T-helper 9 cell (primary cell): ENCODE measurements around the gene PDRG1.
"Not testable (repeated sequence)": the region's sequence is repeated elsewhere in the genome, so short reads cannot be mapped to it uniquely, and the experiment has no call there.

Experiments
- DNase-seq: peaks from one replicate; pipeline ENCODE4 v3.0.0-alpha.2; 2020

Gene PDRG1

DNA sequence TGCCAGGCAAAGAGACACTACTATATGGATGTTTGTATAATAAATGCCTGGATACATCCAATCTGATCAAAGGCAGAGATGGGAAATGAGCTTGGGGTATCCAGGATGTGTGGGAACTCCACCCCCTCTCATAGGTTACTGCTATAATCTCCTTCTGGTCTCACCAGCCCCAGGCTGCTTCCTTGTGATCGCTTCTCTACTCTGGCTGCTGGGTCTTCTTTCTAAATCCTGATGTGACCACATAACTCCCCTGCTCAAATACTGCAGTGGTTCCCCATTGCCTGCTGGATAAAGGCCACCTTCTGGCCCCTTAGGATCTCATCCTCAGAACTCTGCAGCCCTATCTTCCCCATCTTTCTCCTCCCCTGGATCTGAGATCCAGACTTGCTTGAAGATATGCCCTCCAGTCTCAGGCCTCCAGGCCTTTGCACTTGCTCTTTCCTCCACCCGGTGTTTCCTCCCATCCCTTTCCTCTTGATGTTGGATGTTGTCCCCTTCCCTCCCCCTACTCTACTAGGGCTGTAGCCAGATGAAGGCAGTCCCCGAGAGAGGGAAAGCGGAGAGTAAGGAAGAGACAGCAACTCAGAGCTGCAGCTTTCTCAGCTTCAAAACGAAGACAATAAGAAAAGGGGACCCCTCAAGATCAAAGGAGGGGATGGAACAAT, 15.3 kb upstream of the PDRG1 start:
- DNase-seq: no peak

DNA sequence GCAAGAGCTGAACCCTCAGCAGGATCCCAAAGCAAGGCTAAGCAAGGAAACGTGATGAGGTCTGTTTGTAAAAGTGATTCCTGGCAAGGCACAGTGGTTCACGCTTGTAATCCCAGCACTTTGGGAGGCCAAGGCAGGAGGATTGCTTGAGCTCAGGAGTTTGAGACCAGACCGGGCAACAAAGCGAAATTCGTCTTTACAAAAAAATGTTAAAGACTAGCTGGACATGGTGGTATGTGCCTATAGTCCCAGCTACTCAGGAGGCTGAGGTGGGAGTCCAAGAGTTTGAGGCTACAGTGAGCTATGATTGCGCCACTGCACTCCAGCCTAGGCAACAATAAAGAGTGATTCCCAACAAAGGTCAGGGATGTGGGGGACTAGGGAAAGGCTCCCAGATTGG, 12.0 kb upstream of the PDRG1 start:
- no peak for DNase-seq

DNA sequence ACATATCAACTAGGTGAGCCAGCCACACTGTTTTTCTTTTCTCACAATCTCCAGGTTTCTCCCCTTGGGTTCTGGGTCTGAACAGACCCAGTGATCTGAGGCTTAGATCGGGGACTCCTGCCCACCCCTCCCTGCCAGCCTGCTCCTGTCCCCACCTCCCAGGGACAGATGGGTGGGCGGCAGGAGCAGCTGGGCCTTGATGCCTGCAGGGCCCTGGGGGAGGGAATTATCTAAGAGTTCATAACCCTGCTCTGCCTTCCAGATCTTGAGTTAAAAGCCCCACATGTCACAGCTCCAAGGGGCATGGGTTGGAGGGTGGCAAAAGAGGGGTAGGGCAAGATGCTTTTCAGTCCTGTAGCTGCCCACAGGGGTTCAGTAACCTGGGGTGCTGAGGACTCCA, 10.9 kb upstream of the PDRG1 start:
- DNase-seq: no peak

DNA sequence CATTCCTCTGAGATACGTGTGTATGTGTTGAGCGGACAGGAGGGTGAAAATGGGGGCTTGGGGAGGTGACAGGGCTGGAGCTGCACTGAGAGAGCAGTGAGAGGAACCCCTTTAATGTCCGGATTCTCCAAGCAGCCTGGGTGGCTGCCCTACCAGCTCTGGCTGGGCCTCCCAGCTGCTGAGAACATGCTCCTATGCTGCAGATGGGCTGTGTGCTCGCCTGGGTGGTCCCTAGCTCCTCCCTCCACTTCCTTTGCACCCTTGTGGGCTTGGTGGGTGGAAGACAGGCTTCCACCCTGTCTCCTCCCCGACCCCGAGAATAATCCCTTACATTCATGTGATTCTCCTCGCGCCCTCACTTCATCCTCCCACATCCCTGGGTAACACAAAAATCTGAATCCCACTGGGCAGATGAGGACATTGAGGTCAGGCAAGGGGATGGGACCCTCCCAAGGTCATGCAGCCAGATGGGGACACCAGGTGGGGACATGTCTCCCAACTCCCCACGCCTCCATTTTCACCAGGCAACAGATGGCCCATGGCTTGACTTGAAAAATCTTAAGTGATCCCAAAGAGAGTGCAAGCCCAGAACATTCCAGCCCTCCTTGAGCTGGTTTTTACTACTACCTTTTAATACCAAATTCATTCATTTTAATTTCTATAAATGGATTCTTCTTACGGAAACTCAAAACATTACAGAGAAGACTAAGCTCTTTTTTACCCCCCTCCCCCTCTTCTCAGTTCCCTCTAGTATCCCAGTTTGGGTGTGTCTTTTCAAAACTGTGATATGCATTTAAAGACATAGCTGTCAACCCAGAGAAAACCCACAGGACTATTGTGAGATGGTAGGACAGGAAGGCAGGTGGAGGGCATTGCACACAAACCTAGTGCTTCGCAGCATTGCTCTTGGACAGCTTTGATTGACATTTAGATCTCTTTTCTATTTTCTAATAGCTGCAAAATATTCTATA, 5.0 kb upstream of the PDRG1 start:
- DNase-seq: no peak

DNA sequence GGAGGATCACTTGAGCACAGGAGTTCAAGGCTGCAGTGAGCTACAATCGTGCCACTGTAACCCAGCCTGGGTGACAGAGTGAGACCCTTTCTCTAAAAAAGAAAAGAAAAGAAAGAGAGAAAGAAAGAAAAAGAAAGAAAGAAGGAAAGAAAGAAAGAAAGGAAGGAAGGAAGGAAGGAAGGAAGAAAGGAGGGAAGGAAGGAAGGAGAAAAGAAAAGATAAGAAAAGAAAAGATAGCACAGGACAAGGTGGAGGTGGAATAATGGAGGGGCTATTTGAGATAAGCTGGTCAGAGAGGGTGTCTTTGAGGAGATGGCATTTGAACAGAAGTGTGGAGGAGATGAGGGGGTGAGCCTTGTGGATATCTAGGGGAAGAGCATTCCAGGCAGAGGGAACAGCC, 2.7 kb upstream of the PDRG1 start:
- no peak for DNase-seq

DNA sequence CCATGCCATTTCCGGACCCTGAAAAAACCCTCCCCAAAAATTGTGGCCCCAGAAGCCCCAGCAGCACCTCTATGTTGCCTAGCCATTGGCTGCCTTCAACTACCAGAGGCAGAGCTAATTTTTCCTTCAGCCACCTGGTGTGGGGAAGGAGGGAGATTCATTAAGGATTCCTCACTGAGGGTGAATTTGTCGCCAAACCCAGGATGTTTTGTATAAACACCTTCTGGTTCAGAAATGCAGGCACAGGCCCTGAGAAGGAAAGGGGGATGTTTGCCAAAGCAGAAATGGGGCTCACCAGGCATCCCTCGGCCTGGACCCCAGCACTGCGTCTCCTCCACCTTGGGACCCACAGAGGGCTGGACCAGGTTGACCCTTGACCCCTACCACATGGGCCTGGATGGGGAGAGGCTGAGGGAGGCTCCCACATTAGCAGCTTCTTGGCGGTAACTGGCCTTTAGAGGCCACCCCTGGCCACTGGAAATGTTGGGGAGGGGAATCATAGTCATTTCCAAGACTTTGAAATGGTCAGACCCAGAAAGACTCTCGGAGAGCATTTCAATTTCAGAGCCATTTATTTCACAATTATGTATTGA, 1.8 kb upstream of the PDRG1 start:
- DNase-seq: no peak

DNA sequence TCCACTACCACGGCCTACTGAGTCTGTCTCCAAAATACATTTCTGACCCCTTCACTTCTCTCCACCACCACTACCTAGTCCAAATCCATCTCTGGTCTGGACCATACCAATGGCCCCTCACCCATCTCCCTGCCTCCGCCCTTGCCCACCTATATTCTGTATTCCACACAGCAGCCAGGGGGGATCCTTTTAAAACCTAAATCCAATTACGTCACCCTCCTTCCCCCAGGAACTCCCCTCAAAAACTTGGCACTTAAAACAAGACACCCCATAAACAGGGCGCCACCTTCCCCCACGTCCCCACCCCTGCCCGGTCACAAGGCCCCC, 680 bp downstream of the PDRG1 start:
- no peak for DNase-seq

DNA sequence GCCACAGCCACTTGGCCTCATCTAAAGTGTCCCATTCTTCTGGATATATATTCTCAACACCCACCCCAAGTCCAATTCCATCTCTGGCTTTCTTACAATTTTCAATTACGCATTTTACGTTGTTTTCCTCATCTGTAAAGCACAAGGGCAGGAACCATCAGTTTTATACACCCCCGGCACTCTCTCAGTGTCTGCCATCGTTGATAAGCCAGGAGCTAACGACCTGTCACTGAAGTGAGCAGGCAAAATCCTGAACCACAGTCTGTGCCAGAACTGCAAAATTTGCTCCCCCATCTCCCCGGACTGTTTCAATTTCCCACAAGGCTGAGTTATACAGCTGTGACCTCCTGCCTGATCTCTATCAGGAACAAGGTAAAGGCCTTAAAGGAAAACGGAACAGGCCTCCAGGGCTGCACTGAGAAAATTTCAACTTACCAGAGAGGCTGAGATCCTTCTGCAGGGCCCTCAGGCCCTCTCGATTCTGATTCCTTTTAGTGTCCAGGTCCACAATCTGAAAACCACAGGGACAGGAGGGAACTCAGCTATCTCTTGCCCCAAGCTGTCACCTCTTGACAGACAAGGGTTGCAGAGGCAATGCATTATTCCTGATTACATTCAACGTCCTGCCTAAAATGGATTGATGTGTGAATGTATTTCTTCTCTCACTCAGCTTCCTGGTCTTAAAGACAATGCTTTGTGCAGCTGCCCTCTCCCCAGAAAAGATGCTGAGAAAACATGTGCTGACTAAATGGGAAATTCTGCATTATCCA, 1.8 kb downstream of the PDRG1 start:
- no peak for DNase-seq

DNA sequence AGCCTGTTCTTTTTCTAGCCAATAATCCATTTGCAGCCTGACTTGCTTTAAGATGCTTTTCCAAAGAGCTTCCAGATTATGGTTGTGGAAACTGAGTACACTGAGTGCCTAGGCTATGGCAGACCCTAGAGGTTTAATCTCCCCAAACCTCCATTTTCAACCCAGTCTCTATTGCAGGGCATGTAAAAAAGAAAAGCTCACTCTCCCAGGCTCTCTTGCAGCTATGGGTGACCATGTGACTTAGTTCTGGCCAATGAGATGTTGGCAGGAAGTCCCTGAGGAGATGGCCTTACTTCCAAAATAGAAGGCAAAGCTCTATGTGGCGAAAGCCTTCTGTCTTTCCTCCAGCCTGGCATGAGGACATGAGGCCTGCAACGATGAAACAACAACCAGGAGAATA, 3.8 kb downstream of the PDRG1 start:
- no peak for DNase-seq

DNA sequence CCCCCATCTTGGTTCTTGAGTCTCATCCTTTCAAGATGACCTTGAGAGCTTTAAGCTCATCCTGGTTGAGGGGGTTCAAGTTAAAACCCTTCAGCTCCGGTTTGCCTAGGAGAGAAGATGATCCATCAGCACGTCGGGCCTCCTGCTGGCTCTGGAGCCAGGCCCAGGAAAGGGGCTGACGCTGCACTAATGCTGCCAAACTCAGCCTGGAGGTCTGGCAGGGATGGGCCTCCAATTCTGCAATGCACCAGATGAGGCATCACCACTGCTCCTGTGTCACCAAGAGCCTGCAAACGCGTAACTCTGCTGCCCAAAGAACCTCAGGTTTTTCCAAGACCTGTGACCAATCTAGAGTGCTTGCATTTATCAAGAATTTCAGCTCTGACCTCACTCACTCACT, 6.1 kb downstream of the PDRG1 start:
- no peak for DNase-seq

DNA sequence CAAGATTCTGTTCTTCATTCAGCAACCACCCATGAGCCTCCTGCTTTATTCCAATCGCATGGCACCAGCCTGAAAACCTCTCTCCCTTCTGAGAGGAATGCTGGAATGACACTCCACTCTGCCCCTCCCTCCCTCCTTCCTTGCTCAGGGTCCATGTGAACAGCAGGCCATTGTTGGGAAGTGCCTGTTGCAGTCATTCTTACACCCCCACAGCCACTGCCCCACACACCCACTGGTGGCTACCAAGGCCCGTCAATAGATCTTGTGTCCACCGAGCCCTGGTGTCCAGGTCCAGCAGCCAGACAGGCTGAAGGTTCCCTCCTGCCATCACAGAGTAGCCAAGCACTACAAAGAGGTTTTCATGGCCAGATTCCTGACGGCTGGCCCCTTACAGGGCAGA, 6.5 kb downstream of the PDRG1 start:
- DNase-seq: no peak

DNA sequence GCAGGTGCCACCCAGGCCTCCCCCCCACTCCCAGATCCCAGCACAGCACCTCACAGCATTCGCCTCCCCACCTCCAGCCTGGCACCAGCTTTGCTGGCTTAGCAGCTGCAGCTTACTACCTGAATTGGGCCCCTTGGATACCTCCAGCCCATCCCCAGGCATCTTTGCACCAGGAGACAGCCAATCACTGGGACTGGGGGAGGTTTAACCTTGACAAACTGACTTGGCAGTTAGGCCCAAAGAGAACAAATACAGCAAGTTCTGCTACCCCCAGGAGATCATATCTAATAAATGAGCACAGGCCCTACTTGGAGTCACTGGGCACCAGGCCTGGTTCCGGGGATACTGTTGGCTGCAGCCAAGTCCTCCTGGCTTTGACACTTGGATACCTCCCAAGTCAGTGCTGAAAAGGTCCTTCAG, 8.8 kb downstream of the PDRG1 start:
- DNase-seq: no peak

DNA sequence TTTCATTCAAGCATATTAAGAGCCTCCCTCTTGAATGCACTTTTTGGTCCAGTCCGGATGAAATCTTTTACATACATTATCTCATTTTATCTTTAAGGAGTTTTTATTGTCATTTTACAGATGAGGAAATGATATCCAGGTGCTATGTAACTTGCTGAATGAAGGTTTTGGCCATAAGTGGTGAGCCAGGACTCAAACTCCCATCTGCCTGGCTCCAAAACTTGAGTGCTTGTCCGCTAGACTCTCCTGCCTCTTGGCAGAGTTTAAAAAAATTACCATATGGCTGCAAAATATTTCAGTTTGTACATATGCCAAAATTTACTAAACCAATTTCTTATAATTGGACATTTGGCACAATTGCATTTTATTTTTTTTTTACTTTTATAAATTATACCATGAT, 12.2 kb downstream of the PDRG1 start:
- no peak for DNase-seq

DNA sequence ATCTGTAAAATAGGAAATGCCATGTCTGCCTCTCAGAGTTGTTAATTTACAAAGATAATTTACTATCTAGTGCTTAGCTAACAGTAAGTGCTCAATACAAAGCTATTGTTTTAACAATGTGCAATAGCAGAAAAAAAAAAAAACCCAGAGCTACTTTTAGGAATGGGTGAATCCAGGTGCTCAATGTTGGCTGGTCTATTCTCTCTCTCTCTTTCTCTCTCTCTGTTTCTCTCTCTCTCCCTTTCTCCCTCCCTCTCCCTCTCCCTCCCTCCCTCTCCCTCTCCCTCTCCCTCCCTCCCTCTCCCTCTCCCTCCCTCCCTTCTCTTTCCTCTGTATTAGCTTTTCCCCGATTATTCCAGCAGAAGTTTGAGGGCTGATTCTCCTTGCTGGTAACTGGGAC, 14.0 kb downstream of the PDRG1 start:
- DNase-seq: no peak

DNA sequence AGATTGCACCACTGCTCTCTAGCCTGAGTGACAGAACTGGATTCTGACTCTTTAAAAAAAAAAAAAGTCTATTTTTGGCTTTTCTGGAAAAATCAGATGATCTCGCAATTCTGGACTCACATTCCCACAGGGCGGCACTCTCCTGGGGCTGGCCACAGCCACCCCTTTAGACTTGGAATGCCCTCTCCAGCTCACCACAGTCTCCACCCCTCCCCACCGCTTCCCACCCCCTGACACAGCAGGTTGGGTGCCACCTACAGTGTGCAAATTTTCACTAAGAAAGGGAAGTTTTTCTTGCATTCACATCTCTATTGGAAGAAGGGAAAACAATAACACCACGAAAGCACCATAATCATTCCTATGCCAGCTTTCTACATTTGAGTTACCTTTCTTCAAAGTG, 15.4 kb downstream of the PDRG1 start:
- DNase-seq: no peak

DNA sequence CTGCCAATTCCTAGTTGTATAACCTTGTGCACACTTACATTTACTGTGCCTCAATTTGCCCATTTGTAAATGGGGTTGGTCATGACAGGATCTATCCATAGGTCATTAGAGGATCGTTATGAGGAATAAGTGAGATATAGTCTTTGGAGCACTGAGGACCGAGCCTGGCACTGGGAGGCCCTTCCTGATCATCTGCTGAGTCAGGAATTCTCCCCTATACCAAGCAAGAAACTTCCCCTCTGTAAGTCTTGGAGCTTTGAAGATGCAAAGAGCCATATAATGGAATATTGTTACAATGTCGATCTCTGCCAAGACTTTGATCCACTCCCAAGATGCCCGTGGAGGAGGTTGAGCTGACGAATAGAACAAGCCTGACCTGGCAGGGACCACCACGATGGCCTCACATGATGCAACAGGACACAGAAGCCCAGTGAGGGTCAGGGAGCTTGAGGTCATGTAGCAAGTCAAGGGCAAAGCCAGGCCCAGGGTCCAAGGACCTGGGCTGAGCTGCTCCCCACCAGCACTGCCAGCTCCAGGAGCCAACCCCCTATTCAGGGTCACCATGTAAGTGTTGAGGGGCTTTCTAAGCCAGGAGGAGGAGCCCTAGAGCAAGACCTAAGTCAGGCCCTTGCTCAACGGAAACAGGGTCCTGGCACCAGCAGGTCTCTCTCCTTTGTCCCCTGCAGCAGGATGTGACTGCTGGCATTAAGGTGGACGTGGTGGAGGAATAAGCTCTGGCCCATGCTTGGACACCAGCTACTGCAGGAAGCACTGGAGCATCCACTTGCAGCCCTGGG, 16.7 kb downstream of the PDRG1 start:
- DNase-seq: no peak

DNA sequence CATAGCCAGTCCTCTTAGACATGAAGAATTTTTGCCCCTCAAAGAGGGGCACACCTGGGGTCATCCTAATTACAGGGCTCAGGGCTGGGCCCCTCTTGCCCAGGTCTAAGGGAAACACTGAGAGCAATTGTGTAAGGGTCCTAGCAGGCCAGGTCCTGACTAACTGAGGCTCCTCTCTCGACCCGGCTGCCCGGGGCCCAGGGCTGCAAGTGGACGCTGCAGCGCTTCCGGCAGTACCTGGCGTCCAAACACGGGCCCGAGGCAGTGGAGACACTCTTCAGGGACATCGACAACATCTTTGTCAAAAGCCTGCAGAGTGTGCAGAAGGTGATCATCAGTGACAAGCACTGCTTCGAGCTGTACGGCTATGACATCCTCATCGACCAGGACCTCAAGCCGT, 17.4 kb downstream of the PDRG1 start:
- no peak for DNase-seq

DNA sequence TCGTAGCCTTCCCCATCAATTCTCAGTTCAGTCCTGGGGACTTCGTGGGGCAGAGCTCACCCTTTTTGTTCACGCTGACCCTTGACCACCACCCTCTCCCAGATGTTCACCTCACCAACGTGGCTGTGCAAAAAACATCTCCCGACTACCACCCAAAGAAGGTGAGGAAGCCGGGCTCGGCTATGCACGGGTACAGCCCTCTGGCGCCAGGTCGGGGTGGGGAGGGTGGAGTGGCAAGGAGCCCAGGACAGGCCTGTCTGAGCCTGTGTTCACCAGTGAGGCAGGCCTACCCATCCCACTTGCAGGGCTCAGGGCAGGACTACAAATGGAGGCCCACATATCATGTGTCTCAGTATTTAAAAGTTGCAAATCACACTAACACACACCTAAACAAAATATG, 18.1 kb downstream of the PDRG1 start:
- DNase-seq: no peak

DNA sequence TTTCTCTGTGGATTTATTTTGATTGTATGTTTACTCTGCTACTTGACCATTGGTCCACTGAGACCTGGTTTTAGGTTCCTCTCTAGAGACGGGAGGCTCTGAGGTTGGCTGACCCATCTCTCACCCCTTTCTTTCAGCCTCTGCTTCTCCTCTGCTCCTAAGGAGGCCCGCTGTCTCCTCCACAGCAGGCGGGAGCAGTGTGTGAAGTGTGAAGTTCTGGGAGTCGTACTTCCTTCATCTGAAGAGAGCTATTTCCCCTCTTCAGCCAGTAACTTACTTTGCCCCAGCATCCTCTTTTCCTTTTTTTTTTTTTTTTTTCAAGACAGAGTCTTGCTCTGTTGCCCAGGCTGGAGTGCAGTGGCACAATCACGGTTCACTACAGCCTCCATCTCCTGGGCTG, 21.1 kb downstream of the PDRG1 start:
- no peak for DNase-seq

DNA sequence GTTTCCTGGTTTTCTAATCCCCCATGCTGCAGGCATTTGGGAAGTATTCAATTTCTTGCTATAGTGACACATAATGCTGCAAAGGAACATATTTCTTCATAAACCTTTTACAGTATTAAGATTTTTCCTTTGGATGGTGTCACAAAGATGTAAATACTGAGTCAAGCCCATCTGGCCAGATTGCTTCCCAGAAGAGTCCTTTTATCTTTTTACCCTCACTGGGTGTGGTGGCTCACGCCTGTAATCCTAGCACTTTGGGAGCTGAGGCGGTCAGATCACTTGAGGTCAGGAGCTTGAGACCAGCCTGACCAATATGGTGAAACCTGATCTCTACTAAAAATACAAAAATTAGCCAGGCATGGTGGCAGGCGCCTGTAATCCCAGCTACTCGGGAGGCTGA, 22.2 kb downstream of the PDRG1 start:
- not testable (repeated sequence) for DNase-seq

DNA sequence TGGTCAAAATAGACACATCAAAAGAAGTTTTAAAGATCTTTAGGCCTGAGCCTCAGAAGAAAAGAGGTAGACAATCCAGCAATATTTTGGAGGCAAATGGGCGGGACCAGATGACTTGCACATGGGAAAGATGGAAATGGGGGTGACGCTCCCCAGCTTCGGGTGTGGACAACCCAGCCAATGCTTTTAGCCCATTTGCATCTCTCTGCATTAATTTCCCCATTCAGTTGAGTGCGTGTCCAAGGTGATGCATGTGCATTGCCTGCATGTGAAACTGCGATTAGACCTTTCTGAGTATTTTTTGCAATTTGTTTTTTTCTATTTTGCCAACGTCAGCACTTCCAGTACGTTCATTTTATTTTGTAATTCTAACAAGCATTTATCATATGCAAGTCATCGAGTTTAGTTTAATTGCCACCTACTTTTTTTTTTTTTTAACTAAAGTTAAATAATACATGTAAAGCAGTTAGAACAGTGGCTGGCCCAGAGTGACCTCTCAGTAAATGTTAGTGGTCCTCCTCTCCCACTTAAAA, 24.2 kb downstream of the PDRG1 start:
- DNase-seq: no peak

DNA sequence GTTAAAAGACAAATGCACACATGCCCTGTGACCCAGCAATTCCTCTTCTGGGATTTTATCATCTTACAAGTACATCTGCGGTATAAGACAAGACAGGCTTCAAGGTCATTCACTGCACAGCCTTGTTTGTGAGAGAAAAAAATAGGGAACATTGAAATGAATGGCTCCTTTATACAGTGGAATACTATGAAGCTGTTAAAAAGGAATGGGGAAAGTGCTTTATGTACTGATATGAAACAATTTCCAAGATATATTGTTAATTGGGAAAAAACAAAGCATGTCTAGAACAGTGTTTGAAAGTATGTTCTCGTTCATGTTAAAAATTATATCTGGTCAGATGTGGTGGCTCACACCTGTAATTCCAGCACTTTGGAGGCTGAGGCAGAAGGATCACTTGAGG, 25.4 kb downstream of the PDRG1 start:
- DNase-seq: no peak
